ENCODE measurements around the gene SLIT3.
"Not testable (repeated sequence)": the region's sequence is repeated elsewhere in the genome, so short reads cannot be mapped to it uniquely, and the experiment has no call there.

Gene SLIT3

GRCh38 chr5:168747987-168748777 is 552.8 kb downstream of the SLIT3 start:
- no peak overlapping the region for H3K4me3 ChIP-seq (ENCODE audit: low read length)
- TF ChIP-seq, protein P1, sequence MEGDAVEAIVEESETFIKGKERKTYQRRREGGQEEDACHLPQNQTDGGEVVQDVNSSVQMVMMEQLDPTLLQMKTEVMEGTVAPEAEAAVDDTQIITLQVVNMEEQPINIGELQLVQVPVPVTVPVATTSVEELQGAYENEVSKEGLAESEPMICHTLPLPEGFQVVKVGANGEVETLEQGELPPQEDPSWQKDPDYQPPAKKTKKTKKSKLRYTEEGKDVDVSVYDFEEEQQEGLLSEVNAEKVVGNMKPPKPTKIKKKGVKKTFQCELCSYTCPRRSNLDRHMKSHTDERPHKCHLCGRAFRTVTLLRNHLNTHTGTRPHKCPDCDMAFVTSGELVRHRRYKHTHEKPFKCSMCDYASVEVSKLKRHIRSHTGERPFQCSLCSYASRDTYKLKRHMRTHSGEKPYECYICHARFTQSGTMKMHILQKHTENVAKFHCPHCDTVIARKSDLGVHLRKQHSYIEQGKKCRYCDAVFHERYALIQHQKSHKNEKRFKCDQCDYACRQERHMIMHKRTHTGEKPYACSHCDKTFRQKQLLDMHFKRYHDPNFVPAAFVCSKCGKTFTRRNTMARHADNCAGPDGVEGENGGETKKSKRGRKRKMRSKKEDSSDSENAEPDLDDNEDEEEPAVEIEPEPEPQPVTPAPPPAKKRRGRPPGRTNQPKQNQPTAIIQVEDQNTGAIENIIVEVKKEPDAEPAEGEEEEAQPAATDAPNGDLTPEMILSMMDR (conservative IDR thresholded peaks at IDR 0.05; ENCODE audit: low read depth, low read length) = peak; percentile 79
- no peak for DNase-seq (ENCODE audit: low read depth)

GRCh38 chr5:168746893-168747640 is 553.9 kb downstream of the SLIT3 start:
- TF ChIP-seq, protein P1 (conservative IDR thresholded peaks at IDR 0.05; ENCODE audit: low read depth, low read length) = no peak
- no peak overlapping the region for H3K4me3 ChIP-seq (ENCODE audit: low read length)
- DNase-seq (ENCODE audit: low read depth) = no peak

DNA sequence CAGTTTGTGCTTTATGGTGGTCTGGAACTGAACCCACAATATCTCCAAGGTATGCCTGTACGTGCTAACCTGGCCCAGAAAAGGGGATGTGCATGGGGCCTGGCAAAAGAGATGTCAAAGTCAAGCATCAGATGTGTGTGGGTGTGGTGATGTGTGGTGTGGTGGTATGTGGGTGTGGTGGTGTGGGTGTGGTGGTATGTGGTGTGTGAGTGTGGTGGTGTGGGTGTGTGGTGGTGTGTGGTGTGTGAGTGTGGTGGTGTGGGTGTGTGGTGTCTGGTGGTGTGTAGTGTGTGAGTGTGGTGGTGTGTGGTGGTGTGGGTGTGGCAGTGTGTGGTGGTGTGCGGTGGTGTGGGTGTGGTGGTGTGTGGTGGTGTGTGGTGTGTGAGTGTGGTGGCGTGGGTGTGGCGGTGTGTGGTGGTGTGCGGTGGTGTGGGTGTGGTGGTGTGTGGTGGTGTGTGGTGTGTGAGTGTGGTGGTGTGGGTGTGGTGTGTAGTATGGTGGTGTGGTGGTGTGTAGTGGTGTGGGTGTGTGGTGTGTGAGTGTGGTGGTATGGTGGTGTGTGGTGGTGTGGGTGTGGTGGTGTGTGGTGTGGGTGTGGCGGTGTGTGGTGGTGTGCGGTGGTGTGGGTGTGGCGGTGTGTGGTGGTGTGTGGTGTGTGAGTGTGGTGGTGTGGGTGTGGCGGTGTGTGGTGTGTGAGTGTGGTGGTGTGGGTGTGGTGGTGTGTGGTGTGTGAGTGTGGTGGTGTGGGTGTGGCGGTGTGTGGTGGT is 554.6 kb downstream of the SLIT3 start:
- not testable (repeated sequence) for DNase-seq (ENCODE audit: low read depth); H3K4me3 ChIP-seq (ENCODE audit: low read length)

DNA sequence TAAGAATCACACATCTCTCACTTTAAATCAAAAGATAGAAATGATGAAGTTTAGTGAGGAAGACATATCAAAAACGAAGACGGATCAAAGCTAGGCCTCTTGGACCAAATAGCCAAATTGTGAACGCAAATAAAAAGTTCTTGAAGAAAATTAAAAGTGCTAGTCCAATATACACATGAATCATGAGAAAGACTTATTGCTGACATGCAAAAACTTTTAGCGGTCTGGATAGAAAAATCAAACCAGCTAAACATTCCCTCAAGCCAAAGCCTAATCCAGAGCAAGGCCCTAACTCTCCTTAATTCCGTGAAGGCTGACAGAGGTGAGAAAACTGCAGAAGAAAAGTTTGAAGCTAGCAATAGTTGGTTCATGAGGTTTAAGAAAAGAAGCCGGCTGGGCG is 557.3 kb downstream of the SLIT3 start:
- H3K4me3 ChIP-seq (ENCODE audit: low read length) = no peak overlapping the region
- TF ChIP-seq, protein P1 (conservative IDR thresholded peaks at IDR 0.05; ENCODE audit: low read depth, low read length) = no peak
- DNase-seq (ENCODE audit: low read depth) = no peak

- H3K4me3 ChIP-seq (ENCODE audit: low read length); DNase-seq (ENCODE audit: low read depth): not testable (repeated sequence)
Observed at GRCh38 chr5:168742311-168742710, 558.6 kb downstream of the SLIT3 start.

GRCh38 chr5:168740811-168741213 is 560.1 kb downstream of the SLIT3 start:
- TF ChIP-seq, protein P1 (conservative IDR thresholded peaks at IDR 0.05; ENCODE audit: low read depth, low read length) = no peak
- DNase-seq (ENCODE audit: low read depth) = no peak
- no peak overlapping the region for H3K4me3 ChIP-seq (ENCODE audit: low read length)

- TF ChIP-seq, protein P1 (conservative IDR thresholded peaks at IDR 0.05; ENCODE audit: low read depth, low read length) = no peak
- no peak for DNase-seq (ENCODE audit: low read depth)
- no peak overlapping the region for H3K4me3 ChIP-seq (ENCODE audit: low read length)
Observed at GRCh38 chr5:168740092-168740800, 560.7 kb downstream of the SLIT3 start.

Measured in retinal pigment epithelial cell (primary cell).